Esophagus squamous epithelium (tissue), 5 donors: ENCODE results near the gene UCHL3. TPM values are rescaled to one million over a fixed set of nuclear protein-coding genes. Genes with fewer than 3 reads are reported as not detected.

Source experiments
- DNase-seq: peaks from one replicate; lab custom pipeline; 2025; lab: John Stamatoyannopoulos, UW
- H3K27ac ChIP-seq, 4 donors: fragments of 200-600 bp; sonication (generic); one replicate each; pipeline ENCODE4 v1.5.1; 2016 to 2019; ENCODE audit warnings: mild to moderate bottlenecking in 1 of 4
- H3K27me3 ChIP-seq, 4 donors: fragments of 200-600 bp; sonication (generic); 1 replicate in 3 of 4; 2 replicates in 1 of 4; pipeline versions ENCODE4 v1.5.1 to v1.6.0; 2017 to 2021; ENCODE audit warnings: antibody characterized with exemption in 1 of 4
- H3K36me3 ChIP-seq, 3 donors: fragments of 200-600 bp; sonication (generic); one replicate each; pipeline ENCODE4 v1.5.1; 2016 to 2019
- H3K4me1 ChIP-seq, 3 donors: fragments of 200-600 bp; sonication (generic); one replicate each; pipeline ENCODE4 v1.5.1; 2017 to 2019
- H3K4me3 ChIP-seq, 4 donors: fragments of 200-600 bp; sonication (generic); 1 replicate in 3 of 4; 2 replicates in 1 of 4; pipeline ENCODE4 v1.5.1; 2016 to 2019; ENCODE audit warnings: mild to moderate bottlenecking in 2 of 4, moderate library complexity in 1 of 4
- H3K9me3 ChIP-seq, 3 donors: fragments of 200-600 bp; sonication (generic); one replicate each; pipeline ENCODE4 v1.5.1; 2016 to 2019
- POLR2A ChIP-seq, 4 donors: fragments of 450-650 bp; IDR thresholded peaks; one replicate each; pipeline ENCODE4 v1.6.1; 2017; ENCODE audit warnings: antibody characterized with exemption in 4 of 4, mild to moderate bottlenecking in 4 of 4, moderate library complexity in 3 of 4
- WGBS, 2 donors: methylation state at CpG; one replicate each; pipeline ENCODE4 v1.1.5; 2018; 5-methylcytosine and 5-hydroxymethylcytosine counted together
- intact Hi-C: fragments of 100-400 bp; cut with DNase I; formaldehyde crosslinking; loops from one replicate; pipeline ENCODE4 v1.15.0; 2022
- total RNA-seq, 4 donors: library from RNA; depleted of rRNA; stranded (reverse); fragments of >200 nt; gene quantifications; one replicate each; pipeline ENCODE4 v1.1.0, GENCODE V29; 2016
- TF ChIP-seq, protein P1 (sequence below), 6 experiments: fragments of 450-650 bp in 4 of 6; fragments of 200-600 bp in 2 of 6; sonication (generic) in 2 of 6; IDR thresholded peaks; one replicate each; pipeline ENCODE4 v1.5.1; 2016 to 2019; ENCODE audit warnings: antibody characterized with exemption in 6 of 6, mild to moderate bottlenecking in 4 of 6, moderate library complexity in 4 of 6
- donor health status: DM: yes; HTN: yes; CAD: no.

Gene UCHL3
- total RNA-seq, 4 donors from 2014 or later = 39.9 to 78.2 (median 54.2) TPM

DNA sequence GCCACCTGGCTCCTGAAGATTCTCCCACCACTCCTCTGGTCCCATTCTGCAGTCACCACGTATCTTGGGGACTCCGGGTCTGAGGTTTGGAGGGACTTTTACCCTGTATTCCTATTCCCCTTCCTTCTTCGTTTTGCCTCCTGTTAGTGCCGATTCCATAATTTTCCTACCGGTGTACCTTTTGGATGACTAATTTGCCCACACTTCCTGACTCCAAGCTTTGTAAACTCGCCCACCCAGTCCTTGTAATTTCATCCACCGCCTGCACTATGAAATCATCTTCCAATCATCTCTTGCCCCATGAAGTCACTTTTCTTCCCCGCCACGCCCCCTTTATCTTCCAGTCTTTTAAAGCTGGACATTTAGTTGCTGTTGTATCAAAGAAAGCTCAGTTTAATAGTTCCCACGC is 572 bp downstream of the UCHL3 start:
- no peak for DNase-seq
- H3K9me3 ChIP-seq = no peaks in the 10 kb centered on the region
- intact Hi-C loops = no loop called here
- no peak for TF ChIP-seq POLR2A (IDR thresholded peaks at IDR 0.05)
- TF ChIP-seq, protein P1, sequence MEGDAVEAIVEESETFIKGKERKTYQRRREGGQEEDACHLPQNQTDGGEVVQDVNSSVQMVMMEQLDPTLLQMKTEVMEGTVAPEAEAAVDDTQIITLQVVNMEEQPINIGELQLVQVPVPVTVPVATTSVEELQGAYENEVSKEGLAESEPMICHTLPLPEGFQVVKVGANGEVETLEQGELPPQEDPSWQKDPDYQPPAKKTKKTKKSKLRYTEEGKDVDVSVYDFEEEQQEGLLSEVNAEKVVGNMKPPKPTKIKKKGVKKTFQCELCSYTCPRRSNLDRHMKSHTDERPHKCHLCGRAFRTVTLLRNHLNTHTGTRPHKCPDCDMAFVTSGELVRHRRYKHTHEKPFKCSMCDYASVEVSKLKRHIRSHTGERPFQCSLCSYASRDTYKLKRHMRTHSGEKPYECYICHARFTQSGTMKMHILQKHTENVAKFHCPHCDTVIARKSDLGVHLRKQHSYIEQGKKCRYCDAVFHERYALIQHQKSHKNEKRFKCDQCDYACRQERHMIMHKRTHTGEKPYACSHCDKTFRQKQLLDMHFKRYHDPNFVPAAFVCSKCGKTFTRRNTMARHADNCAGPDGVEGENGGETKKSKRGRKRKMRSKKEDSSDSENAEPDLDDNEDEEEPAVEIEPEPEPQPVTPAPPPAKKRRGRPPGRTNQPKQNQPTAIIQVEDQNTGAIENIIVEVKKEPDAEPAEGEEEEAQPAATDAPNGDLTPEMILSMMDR (IDR thresholded peaks at IDR 0.05) = no peak
- peak overlapping the region; percentile 85 to 89 (median 86) for H3K4me3 ChIP-seq
- H3K4me1 ChIP-seq = peaks cover 0 to 30% (median 13%) of the 10 kb centered on the region in 3 donors
- H3K36me3 ChIP-seq = peaks cover 0 to 21% (median 0%) of the 10 kb centered on the region in 3 donors
- 1 to 5% methylated on average over 9 to 10 of the region's 10 CpGs for WGBS, 2 donors
- peak overlapping the region; percentile 87 to 90 (median 89) for H3K27ac ChIP-seq
- H3K27me3 ChIP-seq = no peaks in the 10 kb centered on the region

DNA sequence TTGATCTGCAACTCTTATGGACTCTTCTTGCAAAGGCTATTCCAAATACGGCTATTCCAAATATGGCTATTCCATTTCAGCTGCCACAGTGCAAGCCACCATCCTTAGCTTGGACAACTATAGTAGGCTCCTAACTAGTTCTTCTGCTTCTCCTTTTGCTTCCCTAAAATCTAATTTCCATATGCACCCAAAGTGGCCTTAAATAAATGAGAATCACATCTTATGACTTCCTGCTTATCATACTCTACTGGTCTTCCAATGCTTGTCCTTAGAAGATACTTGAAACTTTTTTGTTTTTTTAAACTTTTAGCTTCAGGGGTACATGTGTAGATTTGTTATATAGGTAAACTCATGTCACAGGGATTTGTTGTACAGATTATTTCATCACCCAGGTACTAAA is 4.9 kb downstream of the UCHL3 start:
- Histone ChIP-seq H3K9me3 (no peaks in the 10 kb centered on the region), H3K27ac (no peak overlapping the region), H3K4me1 (peaks cover 0 to 22% (median 9%) of the 10 kb centered on the region in 3 donors), H3K27me3 (no peaks in the 10 kb centered on the region), H3K4me3 (no peak overlapping the region), H3K36me3 (peaks cover 0 to 28% (median 0%) of the 10 kb centered on the region in 3 donors)
- no peak for DNase-seq
- WGBS, 2 donors = 93 to 100% methylated on average over 1 of the region's 1 CpG
- TF ChIP-seq POLR2A (IDR thresholded peaks at IDR 0.05) = no peak
- TF ChIP-seq, protein P1 (IDR thresholded peaks at IDR 0.05) = no peak
- intact Hi-C loops = no loop called here

DNA sequence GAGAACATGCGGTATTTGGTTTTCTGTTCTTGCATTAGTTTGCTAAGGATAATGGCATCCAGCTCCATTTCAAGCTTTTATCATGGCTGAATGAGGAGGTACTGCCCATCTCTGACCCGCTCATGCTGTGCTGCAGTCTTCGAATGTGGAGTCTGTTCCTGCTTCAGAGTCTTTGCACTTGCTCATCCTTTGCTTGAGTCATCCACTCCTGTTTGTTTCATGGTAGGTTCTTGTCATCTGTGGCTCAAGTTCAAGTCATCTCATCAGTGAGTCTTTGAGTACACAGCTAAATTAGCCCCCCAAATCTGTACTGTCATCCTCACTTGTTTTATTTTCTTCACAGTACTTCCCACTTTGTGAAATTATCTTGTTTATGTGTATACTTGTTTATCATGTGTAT is 5.4 kb downstream of the UCHL3 start:
- no peaks in the 10 kb centered on the region for H3K9me3 ChIP-seq
- H3K4me1 ChIP-seq = peaks cover 0 to 22% (median 9%) of the 10 kb centered on the region in 3 donors
- H3K27me3 ChIP-seq = no peaks in the 10 kb centered on the region
- 91 to 94% methylated on average over 3 of the region's 3 CpGs for WGBS, 2 donors
- TF ChIP-seq POLR2A (IDR thresholded peaks at IDR 0.05) = no peak
- TF ChIP-seq, protein P1 (IDR thresholded peaks at IDR 0.05) = no peak
- intact Hi-C loops = no loop called here
- no peak overlapping the region for H3K27ac ChIP-seq
- no peak overlapping the region for H3K4me3 ChIP-seq
- DNase-seq = no peak
- peaks cover 0 to 28% (median 0%) of the 10 kb centered on the region in 3 donors for H3K36me3 ChIP-seq

DNA sequence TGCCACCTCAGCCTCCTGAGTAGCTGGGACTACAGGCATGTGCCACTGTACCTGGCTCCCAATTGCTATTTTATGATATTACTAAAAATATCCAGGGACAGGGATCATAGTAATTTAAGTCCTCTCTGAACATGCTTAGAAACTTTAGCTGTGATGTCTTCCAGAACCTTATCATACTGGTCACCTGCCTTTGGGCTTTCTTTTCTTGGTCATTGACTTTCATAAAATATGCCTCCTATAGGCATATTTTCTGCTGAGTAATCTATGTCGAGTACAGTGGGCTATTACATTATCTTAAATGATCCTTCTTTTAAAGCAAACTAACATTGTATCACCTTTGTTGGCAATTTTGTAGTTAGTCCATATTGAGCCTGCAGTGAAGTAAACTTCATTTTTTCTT is 6.2 kb downstream of the UCHL3 start:
- peaks cover 0 to 31% (median 0%) of the 10 kb centered on the region in 3 donors for H3K36me3 ChIP-seq
- peaks cover 0 to 14% (median 3%) of the 10 kb centered on the region in 3 donors for H3K4me1 ChIP-seq
- TF ChIP-seq POLR2A (IDR thresholded peaks at IDR 0.05) = no peak
- TF ChIP-seq, protein P1 (IDR thresholded peaks at IDR 0.05) = no peak
- no peak overlapping the region for H3K4me3 ChIP-seq
- H3K27me3 ChIP-seq = no peaks in the 10 kb centered on the region
- WGBS, 2 donors = 80 to 87% methylated on average over 1 of the region's 1 CpG
- no peak for DNase-seq
- H3K27ac ChIP-seq = no peak overlapping the region
- no peaks in the 10 kb centered on the region for H3K9me3 ChIP-seq
- intact Hi-C loops = no loop called here

DNA sequence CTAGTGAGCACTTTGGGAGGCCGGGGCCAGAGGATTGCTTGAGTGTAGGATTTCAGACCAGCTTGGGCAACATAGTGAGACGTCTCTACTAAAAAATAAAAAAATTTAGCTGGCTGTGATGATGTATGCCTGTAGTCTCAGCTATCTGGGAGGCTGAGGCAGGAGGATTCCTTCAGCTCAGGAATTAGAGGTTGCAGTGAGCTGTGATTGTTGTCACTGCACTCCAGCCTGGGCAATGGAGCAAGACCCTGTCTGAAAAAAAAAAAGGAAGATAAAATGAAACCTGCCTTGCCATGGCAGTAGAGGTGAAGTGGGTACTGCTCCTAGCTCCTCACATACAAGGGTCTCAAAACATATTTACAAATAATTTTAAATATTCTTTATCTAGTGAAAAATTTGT is 7.4 kb downstream of the UCHL3 start:
- no peak overlapping the region for H3K27ac ChIP-seq
- no peaks in the 10 kb centered on the region for H3K9me3 ChIP-seq
- TF ChIP-seq, protein P1 (IDR thresholded peaks at IDR 0.05) = no peak
- 83 to 92% methylated on average over 2 of the region's 2 CpGs for WGBS, 2 donors
- no peak overlapping the region for H3K4me3 ChIP-seq
- intact Hi-C loops = no loop called here
- H3K36me3 ChIP-seq = peaks cover 0 to 40% (median 0%) of the 10 kb centered on the region in 3 donors
- no peaks in the 10 kb centered on the region for H3K27me3 ChIP-seq
- peaks cover 0 to 7% (median 0%) of the 10 kb centered on the region in 3 donors for H3K4me1 ChIP-seq
- no peak for DNase-seq
